A375 (cell line): ENCODE data around the gene SNAP29. TPM values are rescaled to one million over a fixed set of nuclear protein-coding genes. Genes with fewer than 3 reads are reported as not detected.

Experiments
- total RNA-seq: library from RNA; depleted of rRNA; stranded (reverse); fragments of >200 nt; shearing (Covaris generic); gene quantifications from 2 replicates; pipeline ENCODE4 v1.2.3, GENCODE V29; 2014; rRNA removed

The SNAP29 gene
- 9.0 and 12.0 TPM in 2 replicates for total RNA-seq

DNA sequence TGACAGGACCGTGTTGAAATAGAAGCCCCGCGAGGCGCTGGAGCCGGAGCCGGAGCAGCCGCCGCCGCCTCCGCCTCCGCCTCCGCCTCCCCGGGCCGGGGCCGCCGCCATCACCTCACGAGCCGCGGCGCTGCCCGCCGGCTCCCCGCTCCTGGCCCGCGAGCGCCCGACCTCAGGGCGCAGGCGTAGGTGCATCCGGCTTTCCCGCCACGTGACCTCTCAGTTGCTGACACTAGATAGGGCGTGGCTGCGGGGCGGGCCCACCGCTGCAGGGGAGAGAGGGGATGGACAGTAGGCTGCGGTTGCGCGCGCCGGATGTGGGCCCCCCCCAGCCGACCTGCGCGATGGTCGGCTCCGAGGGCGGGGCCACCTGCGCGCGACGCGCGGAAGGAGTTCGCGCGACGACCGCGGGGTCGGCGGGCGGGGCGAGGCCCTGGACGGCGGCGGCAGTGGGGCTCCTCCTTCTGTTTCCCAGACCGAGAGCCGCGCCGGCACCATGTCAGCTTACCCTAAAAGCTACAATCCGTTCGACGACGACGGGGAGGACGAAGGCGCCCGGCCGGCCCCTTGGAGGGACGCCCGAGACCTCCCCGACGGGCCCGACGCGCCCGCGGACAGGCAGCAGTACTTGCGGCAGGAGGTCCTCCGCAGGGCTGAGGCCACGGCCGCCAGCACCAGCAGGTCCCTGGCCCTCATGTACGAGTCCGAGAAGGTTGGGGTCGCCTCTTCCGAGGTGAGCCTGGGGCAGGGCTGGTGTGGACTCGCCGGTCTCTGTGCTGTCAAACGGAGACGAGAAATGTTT lies at the start of gene SNAP29, which contains the start of gene PI4KA:
TSS of gene SNAP29 (plus strand) at position 393 of the 802 bp plus-strand sequence. CDS start at position 497, 104 bp downstream.
TSS of gene PI4KA (minus strand) at position 197 of the 802 bp plus-strand sequence. CDS start at position 111, 86 bp downstream.

DNA sequence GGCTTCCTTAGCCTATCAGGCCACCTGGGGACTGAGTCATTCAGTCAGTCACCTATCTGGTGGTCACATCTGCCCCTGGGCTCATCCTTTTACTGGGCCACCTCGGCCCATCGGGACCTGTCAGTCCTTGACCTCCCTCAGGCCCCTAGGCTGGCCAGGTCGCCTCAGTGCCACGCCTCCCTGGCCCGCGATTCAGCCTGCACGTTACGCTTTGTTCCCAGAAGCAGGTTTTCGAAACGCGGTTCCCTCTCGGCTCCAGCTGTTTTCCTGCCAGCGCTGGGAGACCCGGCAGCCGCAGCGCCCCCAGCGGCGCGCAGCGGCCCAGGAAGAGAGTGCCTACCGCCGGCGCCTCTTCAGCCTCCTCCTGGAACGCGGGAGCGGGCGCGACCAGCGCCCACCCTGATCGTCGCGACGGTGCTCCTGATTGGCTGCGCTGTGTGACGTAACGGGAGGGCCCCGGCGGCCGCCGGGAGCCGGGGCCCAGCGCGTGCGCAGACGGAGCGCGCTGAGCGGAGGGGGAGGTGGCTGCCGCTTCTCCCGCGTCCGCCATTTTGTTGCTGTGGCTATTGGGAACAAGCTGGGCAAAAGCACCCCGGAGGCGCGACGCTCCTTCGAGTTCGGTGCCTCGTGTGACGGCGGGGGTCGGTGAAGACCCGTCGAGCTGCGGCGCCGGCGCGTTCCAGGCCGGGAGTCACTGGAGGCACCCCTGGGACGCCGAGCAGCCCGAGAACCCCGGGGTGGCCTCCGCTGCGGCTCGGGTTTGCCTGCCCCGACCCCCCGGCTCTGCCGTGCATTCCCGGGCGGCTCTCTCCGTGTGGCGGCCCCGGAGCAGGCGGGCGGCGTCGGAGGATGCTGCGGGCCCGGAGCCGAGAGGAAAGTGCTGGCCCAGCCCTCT lies 58.4 kb downstream of the SNAP29 start, which contains the start of gene CRKL:
TSS of gene CRKL (plus strand) at position 492 of the 895 bp plus-strand sequence. CDS start 528 bp downstream, outside the sequence.

Other genes with a start within 250 kb of the SNAP29 start
- gene SERPIND1, start 84.9 kb upstream of the SNAP29 start, total RNA-seq, result 0.49 and 0.61 TPM in 2 replicates
- 23.4 and 33.8 TPM in 2 replicates for gene PI4KA, start 196 bp upstream of the SNAP29 start, total RNA-seq
- gene CRKL, start 58.4 kb downstream of the SNAP29 start, total RNA-seq, result 17.3 and 18.8 TPM in 2 replicates
- gene AIFM3, start 108.2 kb downstream of the SNAP29 start, total RNA-seq, result 0.26 and 0.45 TPM in 2 replicates
- gene LZTR1, start 123.3 kb downstream of the SNAP29 start, total RNA-seq, result 22.6 and 28.0 TPM in 2 replicates
- gene THAP7, start 143.1 kb downstream of the SNAP29 start, total RNA-seq, result 43.4 and 48.3 TPM in 2 replicates
- 3.1 and 5.9 TPM in 2 replicates for gene P2RX6, start 156.2 kb downstream of the SNAP29 start, total RNA-seq
- not detected in 2 replicates for gene SLC7A4, start 173.6 kb downstream of the SNAP29 start, total RNA-seq
- gene LRRC74B, start 186.9 kb downstream of the SNAP29 start, total RNA-seq, result 0.05 TPM in 1 of 2 replicates, not detected in the other